Mesenchymal stem cell (in vitro differentiated cells and primary cell): ENCODE data around the gene GABARAPL1.

Experiments
- DNase-seq: peaks from one replicate; pipeline ENCODE4 v3.0.0-alpha.2; 2013
- H2AFZ ChIP-seq: one replicate; pipeline ENCODE4 v1.6.1; 2013; ENCODE audit warnings: low read depth, mild to moderate bottlenecking, control low read depth, inconsistent platforms, low read length, moderate library complexity
- H2AK5ac ChIP-seq: 2 replicates; pipeline ENCODE4 v1.6.1; 2013; ENCODE audit warnings: low read length, moderate library complexity, mild to moderate bottlenecking, inconsistent platforms; ENCODE audit not compliant: severe bottlenecking
- H2BK120ac ChIP-seq: one replicate; pipeline ENCODE4 v1.6.1; 2013; ENCODE audit warnings: low read depth, mild to moderate bottlenecking, inconsistent platforms, low read length, moderate library complexity
- H2BK12ac ChIP-seq, 2 experiments: one replicate each; pipeline ENCODE4 v1.6.1; 2013; ENCODE audit warnings: inconsistent platforms in 2 of 2, low read length in 2 of 2, mild to moderate bottlenecking in 2 of 2, moderate library complexity in 2 of 2, control low read depth in 1 of 2
- H2BK15ac ChIP-seq: one replicate; pipeline ENCODE4 v1.6.1; 2013; ENCODE audit warnings: mild to moderate bottlenecking, low read depth, inconsistent platforms; ENCODE audit not compliant: poor library complexity, severe bottlenecking
- H2BK5ac ChIP-seq: 2 replicates; pipeline ENCODE4 v1.6.1; 2013; ENCODE audit warnings: low read depth, mild to moderate bottlenecking, low read length, control low read depth, inconsistent platforms; ENCODE audit not compliant: poor library complexity, severe bottlenecking
- H3K14ac ChIP-seq, 2 experiments: one replicate each; pipeline ENCODE4 v1.6.1; 2013; ENCODE audit warnings: inconsistent platforms in 2 of 2, low read length in 2 of 2, control low read depth in 1 of 2, mild to moderate bottlenecking in 1 of 2, moderate library complexity in 1 of 2
- H3K18ac ChIP-seq, 2 experiments: one replicate each; pipeline ENCODE4 v1.6.1; 2013; ENCODE audit warnings: inconsistent platforms in 2 of 2, low read length in 2 of 2, control low read depth in 1 of 2, low read depth in 1 of 2, mild to moderate bottlenecking in 1 of 2
- H3K23ac ChIP-seq, 2 experiments: one replicate each; pipeline ENCODE4 v1.6.1; 2013; ENCODE audit warnings: inconsistent platforms in 2 of 2, low read length in 2 of 2, mild to moderate bottlenecking in 2 of 2, moderate library complexity in 2 of 2, control low read depth in 1 of 2
- H3K27ac ChIP-seq: 2 replicates; pipeline ENCODE4 v1.5.1; 2013; ENCODE audit warnings: mild to moderate bottlenecking, moderate library complexity, low read length, control low read depth, inconsistent platforms; ENCODE audit not compliant: poor library complexity, severe bottlenecking
- H3K27me3 ChIP-seq, 2 experiments: 2 replicates each; pipeline versions ENCODE4 v1.6.1 to v1.7.0; 2013; ENCODE audit warnings: low read length in 2 of 2, mild to moderate bottlenecking in 2 of 2, moderate library complexity in 2 of 2, control low read depth in 1 of 2, inconsistent platforms in 1 of 2; ENCODE audit not compliant: control insufficient read depth in 1 of 2, insufficient read depth in 1 of 2
- H3K36me3 ChIP-seq, 2 experiments: 2 replicates each; pipeline versions ENCODE4 v1.6.1 to v1.7.0; 2013; ENCODE audit warnings: low read length in 2 of 2, control low read depth in 1 of 2, inconsistent platforms in 1 of 2, low read depth in 1 of 2, mild to moderate bottlenecking in 1 of 2; ENCODE audit not compliant: insufficient read depth in 2 of 2, control insufficient read depth in 1 of 2
- H3K4ac ChIP-seq, 2 experiments: one replicate each; pipeline ENCODE4 v1.6.1; 2013; ENCODE audit warnings: inconsistent platforms in 2 of 2, low read length in 2 of 2, mild to moderate bottlenecking in 2 of 2, moderate library complexity in 2 of 2, control low read depth in 1 of 2, low read depth in 1 of 2
- H3K4me1 ChIP-seq: 2 replicates; pipeline ENCODE4 v1.6.1; 2013; ENCODE audit warnings: low read depth, low read length, control low read depth; ENCODE audit not compliant: control insufficient read depth, insufficient read depth
- H3K4me2 ChIP-seq: 2 replicates; pipeline ENCODE4 v1.6.1; 2013; ENCODE audit warnings: low read length, mild to moderate bottlenecking, inconsistent platforms; ENCODE audit not compliant: poor library complexity, severe bottlenecking
- H3K4me3 ChIP-seq, 2 experiments: 2 replicates each; pipeline versions ENCODE4 v1.5.1 to v1.7.0; 2013; ENCODE audit warnings: low read length in 2 of 2, mild to moderate bottlenecking in 2 of 2, control low read depth in 1 of 2, low read depth in 1 of 2; ENCODE audit not compliant: insufficient read depth in 1 of 2
- H3K79me1 ChIP-seq: replicated peaks from 2 replicates; pipeline ENCODE4 v1.6.1; 2013; ENCODE audit warnings: mild to moderate bottlenecking, control low read depth, low read length, inconsistent platforms; ENCODE audit not compliant: poor library complexity, severe bottlenecking
- H3K9ac ChIP-seq: 2 replicates; pipeline ENCODE4 v1.7.0; 2013; ENCODE audit warnings: mild to moderate bottlenecking, low read length, moderate library complexity
- H3K9me3 ChIP-seq: 2 replicates; pipeline ENCODE4 v1.7.0; 2013; ENCODE audit warnings: mild to moderate bottlenecking, low read length; ENCODE audit not compliant: control insufficient read depth
- H4K8ac ChIP-seq: one replicate; pipeline ENCODE4 v1.6.1; 2013; ENCODE audit warnings: inconsistent platforms, mild to moderate bottlenecking, low read length, moderate library complexity
- H4K91ac ChIP-seq: one replicate; pipeline ENCODE4 v1.6.1; 2013; ENCODE audit warnings: mild to moderate bottlenecking, low read length, inconsistent platforms
- WGBS: methylation state at CpG from one replicate; pipeline ENCODE4 v1.1.7; 2013; ENCODE audit warnings: mixed read lengths; 5-methylcytosine and 5-hydroxymethylcytosine counted together

Gene GABARAPL1

GRCh38 chr12:10169104-10169503 is 43.6 kb upstream of the GABARAPL1 start:
- no peak overlapping the region for H2BK15ac ChIP-seq
- peak overlapping the region; percentile 62 for H3K27ac ChIP-seq
- H3K4ac ChIP-seq, result peak overlapping the region in 1 of 2 experiments; percentile 73
- H3K14ac ChIP-seq, result no peak overlapping the region
- H3K79me1 ChIP-seq, result no peaks in the 10 kb centered on the region
- no peak overlapping the region for H3K9ac ChIP-seq
- H3K18ac ChIP-seq, result peak overlapping the region in 1 of 2 experiments; percentile 73
- peak overlapping the region; percentile 17 for H3K4me2 ChIP-seq
- no peak overlapping the region for H4K91ac ChIP-seq
- H2BK5ac ChIP-seq, result no peak overlapping the region
- WGBS, result 16% methylated on average over 3 of the region's 3 CpGs
- no peak overlapping the region for H2BK12ac ChIP-seq
- H4K8ac ChIP-seq, result no peak overlapping the region
- no peak overlapping the region for H3K23ac ChIP-seq
- no peaks in the 10 kb centered on the region for H3K9me3 ChIP-seq
- no peaks in the 10 kb centered on the region for H3K36me3 ChIP-seq
- H2BK120ac ChIP-seq, result no peak overlapping the region
- H3K4me3 ChIP-seq, result no peak overlapping the region
- DNase-seq, result peak; percentile 56
- no peaks in the 10 kb centered on the region for H3K27me3 ChIP-seq
- peaks cover 5% of the 10 kb centered on the region for H3K4me1 ChIP-seq
- no peak overlapping the region for H2AFZ ChIP-seq
- no peak overlapping the region for H2AK5ac ChIP-seq

- Histone ChIP-seq H3K4me1 (peaks cover 5% of the 10 kb centered on the region), H2AK5ac (no peak overlapping the region), H3K27me3 (no peaks in the 10 kb centered on the region), H4K8ac (peak overlapping the region; percentile 64), H3K18ac (peak overlapping the region in 1 of 2 experiments; percentile 76), H2BK5ac (no peak overlapping the region), H3K4me2 (no peak overlapping the region), H2BK15ac (peak overlapping the region; percentile 52), H3K36me3 (no peaks in the 10 kb centered on the region), H3K9me3 (no peaks in the 10 kb centered on the region), H3K4ac (no peak overlapping the region), H3K14ac (no peak overlapping the region), H2AFZ (no peak overlapping the region), H3K79me1 (no peaks in the 10 kb centered on the region), H2BK12ac (no peak overlapping the region), H2BK120ac (no peak overlapping the region), H4K91ac (peak overlapping the region; percentile 39), H3K27ac (no peak overlapping the region), H3K4me3 (no peak overlapping the region), H3K23ac (no peak overlapping the region), H3K9ac (no peak overlapping the region)
- 75% methylated on average over 4 of the region's 5 CpGs for WGBS
- DNase-seq, result peak; percentile 64
These were observed 42.5 kb upstream of the GABARAPL1 start for GRCh38 chr12:10170216-10170615.

GRCh38 chr12:10171973-10172728 is 40.5 kb upstream of the GABARAPL1 start, which contains the start of gene OLR1:
Gene OLR1 (minus strand): TSS chr12:10172132. CDS start chr12:10172077, 55 bp downstream.
- DNase-seq, result peak; percentile 44
- WGBS, result 76% methylated on average over 6 of the region's 7 CpGs
- H2BK5ac ChIP-seq, result no peak within 1 kb of the TSS

GRCh38 chr12:10174986-10175614 is 37.6 kb upstream of the GABARAPL1 start:
- Histone ChIP-seq H3K4ac (no peak overlapping the region), H3K4me2 (no peak overlapping the region), H3K27ac (no peak overlapping the region), H3K4me1 (peaks cover 3% of the 10 kb centered on the region), H3K18ac (no peak overlapping the region), H3K36me3 (no peaks in the 10 kb centered on the region), H2BK5ac (no peak overlapping the region), H2BK15ac (no peak overlapping the region), H3K79me1 (no peaks in the 10 kb centered on the region), H3K23ac (no peak overlapping the region), H2AFZ (no peak overlapping the region), H3K4me3 (no peak overlapping the region), H2BK12ac (no peak overlapping the region), H4K8ac (no peak overlapping the region), H2AK5ac (no peak overlapping the region), H3K9ac (no peak overlapping the region), H3K14ac (no peak overlapping the region), H3K27me3 (no peaks in the 10 kb centered on the region), H2BK120ac (no peak overlapping the region), H4K91ac (no peak overlapping the region), H3K9me3 (no peaks in the 10 kb centered on the region)
- WGBS, result 100% methylated on average over 1 of the region's 2 CpGs
- DNase-seq, result no peak

More at GRCh38 chr12:10171973-10172728, 40.5 kb upstream of the GABARAPL1 start, which contains the start of gene OLR1:
- Histone ChIP-seq H2AFZ (no peak within 1 kb of the TSS), H2BK15ac (no peak within 1 kb of the TSS), H2AK5ac (no peak within 1 kb of the TSS), H3K18ac (no peak within 1 kb of the TSS), H2BK120ac (no peak within 1 kb of the TSS), H3K4me3 (no peak within 1 kb of the TSS), H3K27me3 (no peaks in the 10 kb centered on the region), H3K9me3 (no peaks in the 10 kb centered on the region), H3K79me1 (no peaks in the 10 kb centered on the region), H3K36me3 (no peaks in the 10 kb centered on the region), H3K27ac (no peak within 1 kb of the TSS), H3K4me2 (no peak within 1 kb of the TSS), H3K14ac (no peak within 1 kb of the TSS), H4K8ac (no peak within 1 kb of the TSS), H3K9ac (no peak within 1 kb of the TSS), H3K4me1 (peaks cover 5% of the 10 kb centered on the region), H3K4ac (no peak within 1 kb of the TSS), H4K91ac (no peak within 1 kb of the TSS), H3K23ac (no peak within 1 kb of the TSS), H2BK12ac (no peak within 1 kb of the TSS)
